Upper lobe of right lung (tissue), 1 donor: Measurements from ENCODE around the gene ANKS1B. TPM values are rescaled to one million over a fixed set of nuclear protein-coding genes. Genes with fewer than 3 reads are reported as not detected.

Experiments used
- ATAC-seq: fragments of 200-7000 bp; cut with Tn5 transposase; one replicate; pipeline ENCODE4 v1.9.1; 2020; ENCODE audit warnings: mild to moderate bottlenecking, moderate library complexity
- DNase-seq: peaks from one replicate; pipeline ENCODE4 v3.0.0-alpha.2; 2020
- H3K27ac ChIP-seq: fragments of 200-600 bp; one replicate; pipeline ENCODE4 v1.8.0; 2022
- H3K27me3 ChIP-seq: fragments of 200-600 bp; one replicate; pipeline ENCODE4 v1.8.0; 2022; ENCODE audit warnings: mild to moderate bottlenecking
- H3K36me3 ChIP-seq: fragments of 200-600 bp; one replicate; pipeline ENCODE4 v1.8.0; 2022
- H3K4me1 ChIP-seq: fragments of 200-600 bp; one replicate; pipeline ENCODE4 v1.8.0; 2022
- H3K4me3 ChIP-seq: fragments of 200-600 bp; one replicate; pipeline ENCODE4 v1.8.0; 2022; ENCODE audit warnings: mild to moderate bottlenecking
- H3K9me3 ChIP-seq: fragments of 200-600 bp; one replicate; pipeline ENCODE4 v1.8.0; 2022
- CTCF ChIP-seq: fragments of 200-600 bp; IDR thresholded peaks from one replicate; pipeline ENCODE4 v1.8.0; 2022; ENCODE audit warnings: antibody characterized with exemption
- intact Hi-C: fragments of 100-400 bp; cut with DNase I; formaldehyde crosslinking; loops from one replicate; pipeline ENCODE4 v1.11.0; 2022
- total RNA-seq: library from RNA; stranded (reverse); fragmentation: NEBNext Ultra II Directional; extraction: Animal tissue kit (Norgen Biotek cat#: 25700); gene quantifications from one replicate; pipeline ENCODE4 v1.2.1, GENCODE V29; 2021
- donor health status: DM: no; HTN: yes; CAD: no; lungs with severe emphysema.

The ANKS1B gene
- total RNA-seq, 1 donor from 2014 or later = 5.3 TPM

- TF ChIP-seq CTCF = no peak
- no peak for ATAC-seq
Measured at GRCh38 chr12:98823012-98823411, 1161.7 kb downstream of the ANKS1B start.

GRCh38 chr12:98821866-98822265 lies 1162.9 kb downstream of the ANKS1B start:
- Histone ChIP-seq H3K27me3 (no peaks in the 10 kb centered on the region), H3K27ac (no peak overlapping the region), H3K4me1 (no peaks in the 10 kb centered on the region), H3K4me3 (no peak overlapping the region), H3K9me3 (no peaks in the 10 kb centered on the region), H3K36me3 (no peaks in the 10 kb centered on the region)
- TF ChIP-seq CTCF = no peak
- ATAC-seq (no peak), DNase-seq (no peak)
- intact Hi-C loops = no loop called here

More at GRCh38 chr12:98823012-98823411, 1161.7 kb downstream of the ANKS1B start:
- Histone ChIP-seq H3K27me3 (no peaks in the 10 kb centered on the region), H3K4me1 (no peaks in the 10 kb centered on the region), H3K27ac (no peak overlapping the region), H3K36me3 (no peaks in the 10 kb centered on the region), H3K4me3 (no peak overlapping the region), H3K9me3 (no peaks in the 10 kb centered on the region)
- intact Hi-C loops = no loop called here
- no peak for DNase-seq

- no peak for TF ChIP-seq CTCF
- H3K4me3 ChIP-seq = no peak overlapping the region
- ATAC-seq = no peak
- no peaks in the 10 kb centered on the region for H3K36me3 ChIP-seq
- no peaks in the 10 kb centered on the region for H3K4me1 ChIP-seq
- no peak overlapping the region for H3K27ac ChIP-seq
- no peaks in the 10 kb centered on the region for H3K27me3 ChIP-seq
- DNase-seq = no peak
- intact Hi-C loops = no loop called here
- H3K9me3 ChIP-seq = no peaks in the 10 kb centered on the region
Measured at GRCh38 chr12:98821232-98821631, 1163.5 kb downstream of the ANKS1B start.

- TF ChIP-seq CTCF = no peak
- ATAC-seq = no peak
- DNase-seq = no peak
- intact Hi-C loops = no loop called here
- H3K27me3 ChIP-seq = no peaks in the 10 kb centered on the region
- H3K9me3 ChIP-seq = no peaks in the 10 kb centered on the region
- H3K4me1 ChIP-seq = no peaks in the 10 kb centered on the region
- no peak overlapping the region for H3K27ac ChIP-seq
- no peak overlapping the region for H3K4me3 ChIP-seq
- H3K36me3 ChIP-seq = no peaks in the 10 kb centered on the region
Measured at GRCh38 chr12:98819821-98820404, 1164.8 kb downstream of the ANKS1B start.

GRCh38 chr12:98819071-98819470 lies 1165.7 kb downstream of the ANKS1B start:
- no peaks in the 10 kb centered on the region for H3K36me3 ChIP-seq
- no peak for DNase-seq
- no peaks in the 10 kb centered on the region for H3K4me1 ChIP-seq
- ATAC-seq = no peak
- H3K4me3 ChIP-seq = no peak overlapping the region
- intact Hi-C loops = no loop called here
- H3K27me3 ChIP-seq = no peaks in the 10 kb centered on the region
- TF ChIP-seq CTCF = no peak
- H3K27ac ChIP-seq = no peak overlapping the region
- no peaks in the 10 kb centered on the region for H3K9me3 ChIP-seq

- Histone ChIP-seq H3K27ac (no peak overlapping the region), H3K4me1 (no peaks in the 10 kb centered on the region), H3K27me3 (no peaks in the 10 kb centered on the region), H3K9me3 (no peaks in the 10 kb centered on the region), H3K36me3 (no peaks in the 10 kb centered on the region), H3K4me3 (no peak overlapping the region)
- no peak for DNase-seq
- TF ChIP-seq CTCF = no peak
- no peak for ATAC-seq
- intact Hi-C loops = no loop called here
Measured at GRCh38 chr12:98818239-98818638, 1166.5 kb downstream of the ANKS1B start.
